HEK293 (cell line): Measurements from ENCODE around the gene MSMP.

ENCODE experiments used
- CTCF ChIA-PET: fragments of 350-600 bp; formaldehyde crosslinking; extraction: SDS; loops from one replicate; lab custom pipeline; 2021; ENCODE audit warnings: antibody characterized with exemption; lab: Yijun Ruan, JAX
- POLR2A ChIA-PET: fragments of 300-600 bp; formaldehyde crosslinking; extraction: SDS; loops from one replicate; lab custom pipeline; 2020; ENCODE audit warnings: antibody characterized with exemption, inconsistent platforms; lab: Yijun Ruan, JAX
- H3K27ac ChIP-seq: fragments of 200-500 bp; sonication (Bioruptor generic); 2 replicates; pipeline ENCODE4 v1.5.1; 2014; ENCODE audit warnings: low read depth, low read length, control low read depth, inconsistent platforms; ENCODE audit errors: extremely low read depth
- H3K36me3 ChIP-seq, 2 experiments: fragments of 200-500 bp in 1 of 2; sonication (Bioruptor generic) in 1 of 2; 1 replicate in 1 of 2; 2 replicates in 1 of 2; pipeline ENCODE4 v1.5.1; 2014 to 2017; ENCODE audit warnings: inconsistent platforms in 2 of 2, low read length in 2 of 2; ENCODE audit not compliant: control insufficient read depth in 2 of 2, insufficient read depth in 1 of 2
- H3K4me1 ChIP-seq: fragments of 200-500 bp; sonication (Bioruptor generic); 2 replicates; pipeline ENCODE4 v1.5.1; 2014; ENCODE audit warnings: mild to moderate bottlenecking, low read length, inconsistent platforms; ENCODE audit not compliant: control insufficient read depth, insufficient read depth
- H3K4me3 ChIP-seq: 2 replicates; pipeline ENCODE4 v1.5.1; 2011; ENCODE audit warnings: low read depth, mild to moderate bottlenecking, control low read depth, low read length, moderate library complexity
- H3K9me3 ChIP-seq: fragments of 200-500 bp; sonication (Bioruptor generic); 2 replicates; pipeline ENCODE4 v1.5.1; 2014; ENCODE audit warnings: low read depth, low read length, inconsistent platforms; ENCODE audit not compliant: control insufficient read depth, insufficient read depth
- BCL11A ChIP-seq: fragments of 450-650 bp; formaldehyde crosslinking; IDR thresholded peaks from 2 replicates; pipeline ENCODE4 v1.5.1; 2016; ENCODE audit warnings: low read depth, missing biosample characterization, missing genetic modification characterization
- BCL11B ChIP-seq: fragments of 450-650 bp; formaldehyde crosslinking; IDR thresholded peaks from 2 replicates; pipeline ENCODE4 v1.5.1; 2016; ENCODE audit warnings: low read depth, missing biosample characterization, missing genetic modification characterization
- EGR2 ChIP-seq: fragments of 450-650 bp; formaldehyde crosslinking; IDR thresholded peaks from 2 replicates; pipeline ENCODE4 v1.5.1; 2016; ENCODE audit warnings: low read depth, missing biosample characterization, missing genetic modification characterization
- FEZF1 ChIP-seq: fragments of 450-650 bp; formaldehyde crosslinking; IDR thresholded peaks from 2 replicates; pipeline ENCODE4 v1.5.1; 2016; ENCODE audit warnings: missing biosample characterization, missing genetic modification characterization
- KLF7 ChIP-seq: fragments of 450-650 bp; formaldehyde crosslinking; IDR thresholded peaks from 2 replicates; pipeline ENCODE4 v1.5.1; 2016; ENCODE audit warnings: missing biosample characterization, missing genetic modification characterization, borderline replicate concordance
- MYNN ChIP-seq: fragments of 450-650 bp; formaldehyde crosslinking; IDR thresholded peaks from 2 replicates; pipeline ENCODE4 v1.5.1; 2016; ENCODE audit warnings: missing biosample characterization, missing genetic modification characterization, borderline replicate concordance
- ZBTB17 ChIP-seq: fragments of 450-650 bp; formaldehyde crosslinking; IDR thresholded peaks from 2 replicates; pipeline ENCODE4 v1.5.1; 2016; ENCODE audit warnings: missing biosample characterization, missing genetic modification characterization
- ZFHX2 ChIP-seq: fragments of 450-650 bp; formaldehyde crosslinking; conservative IDR thresholded peaks from 2 replicates; pipeline ENCODE4 v1.5.1; 2016; ENCODE audit warnings: missing biosample characterization, missing genetic modification characterization
- ZNF155 ChIP-seq: fragments of 450-650 bp; formaldehyde crosslinking; IDR thresholded peaks from 2 replicates; pipeline ENCODE4 v1.5.1; 2016; ENCODE audit warnings: missing biosample characterization, missing genetic modification characterization
- ZNF16 ChIP-seq: fragments of 450-650 bp; formaldehyde crosslinking; IDR thresholded peaks from 2 replicates; pipeline ENCODE4 v1.5.1; 2016; ENCODE audit warnings: low read depth, missing biosample characterization, missing genetic modification characterization
- ZNF266 ChIP-seq: fragments of 450-650 bp; formaldehyde crosslinking; IDR thresholded peaks from 2 replicates; pipeline ENCODE4 v1.5.1; 2016; ENCODE audit warnings: missing biosample characterization, missing genetic modification characterization, low read depth
- ZNF423 ChIP-seq: fragments of 450-650 bp; formaldehyde crosslinking; IDR thresholded peaks from 2 replicates; pipeline ENCODE4 v1.5.1; 2016; ENCODE audit warnings: missing biosample characterization, missing genetic modification characterization
- ZNF433 ChIP-seq: fragments of 450-650 bp; formaldehyde crosslinking; IDR thresholded peaks from 2 replicates; pipeline ENCODE4 v1.5.1; 2016; ENCODE audit warnings: missing biosample characterization, missing genetic modification characterization, low read depth
- ZNF501 ChIP-seq: fragments of 450-650 bp; formaldehyde crosslinking; IDR thresholded peaks from 2 replicates; pipeline ENCODE4 v1.5.1; 2016; ENCODE audit warnings: missing biosample characterization, missing genetic modification characterization
- ZNF510 ChIP-seq: fragments of 450-650 bp; formaldehyde crosslinking; IDR thresholded peaks from 2 replicates; pipeline ENCODE4 v1.5.1; 2018; ENCODE audit warnings: mild to moderate bottlenecking, missing genetic modification characterization, missing biosample characterization; ENCODE audit not compliant: insufficient replicate concordance
- ZNF529 ChIP-seq: fragments of 450-650 bp; formaldehyde crosslinking; IDR thresholded peaks from 2 replicates; pipeline ENCODE4 v1.5.1; 2017; ENCODE audit warnings: missing genetic modification characterization, missing biosample characterization; ENCODE audit not compliant: insufficient replicate concordance
- ZNF549 ChIP-seq: fragments of 450-650 bp; IDR thresholded peaks from 2 replicates; pipeline ENCODE4 v1.5.1; 2018; ENCODE audit warnings: missing biosample characterization, missing genetic modification characterization, mild to moderate bottlenecking, inconsistent platforms, moderate library complexity
- ZNF580 ChIP-seq: fragments of 450-650 bp; formaldehyde crosslinking; IDR thresholded peaks from 2 replicates; pipeline ENCODE4 v1.5.1; 2016; ENCODE audit warnings: missing biosample characterization, missing genetic modification characterization
- TF ChIP-seq, protein P1 (sequence below): fragments of 450-650 bp; IDR thresholded peaks from 2 replicates; pipeline ENCODE4 v1.5.1; 2018; ENCODE audit warnings: missing biosample characterization, missing genetic modification characterization
- TF ChIP-seq, protein P2 (sequence below): fragments of 450-650 bp; formaldehyde crosslinking; IDR thresholded peaks from 2 replicates; pipeline ENCODE4 v1.5.1; 2016; ENCODE audit warnings: missing biosample characterization, missing genetic modification characterization
- TF ChIP-seq, protein P3 (sequence below): fragments of 450-650 bp; formaldehyde crosslinking; IDR thresholded peaks from 2 replicates; pipeline ENCODE4 v1.5.1; 2016; ENCODE audit warnings: missing biosample characterization, missing genetic modification characterization

The MSMP gene

GRCh38 chr9:35767458-35767857 is 13.4 kb upstream of the MSMP start:
- ChIA-PET CTCF (no interaction called here), POLR2A (interaction anchor here (0.7 kb wide), 1 partner anchor 44 kb away, joined by 6 read pairs; the partner anchor contains the start of gene SPAG8)
- Histone ChIP-seq H3K4me1 (peaks cover 15% of the 10 kb centered on the region), H3K36me3 (no peaks in the 10 kb centered on the region), H3K27ac (no peak overlapping the region), H3K4me3 (no peak overlapping the region), H3K9me3 (no peaks in the 10 kb centered on the region)
- TF ChIP-seq, protein P1, sequence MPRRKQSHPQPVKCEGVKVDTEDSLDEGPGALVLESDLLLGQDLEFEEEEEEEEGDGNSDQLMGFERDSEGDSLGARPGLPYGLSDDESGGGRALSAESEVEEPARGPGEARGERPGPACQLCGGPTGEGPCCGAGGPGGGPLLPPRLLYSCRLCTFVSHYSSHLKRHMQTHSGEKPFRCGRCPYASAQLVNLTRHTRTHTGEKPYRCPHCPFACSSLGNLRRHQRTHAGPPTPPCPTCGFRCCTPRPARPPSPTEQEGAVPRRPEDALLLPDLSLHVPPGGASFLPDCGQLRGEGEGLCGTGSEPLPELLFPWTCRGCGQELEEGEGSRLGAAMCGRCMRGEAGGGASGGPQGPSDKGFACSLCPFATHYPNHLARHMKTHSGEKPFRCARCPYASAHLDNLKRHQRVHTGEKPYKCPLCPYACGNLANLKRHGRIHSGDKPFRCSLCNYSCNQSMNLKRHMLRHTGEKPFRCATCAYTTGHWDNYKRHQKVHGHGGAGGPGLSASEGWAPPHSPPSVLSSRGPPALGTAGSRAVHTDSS (tag by site-specific recombination): no peak
- no peak for TF ChIP-seq ZNF16
- no peak for TF ChIP-seq ZNF510 (tag by site-specific recombination)
- no peak for TF ChIP-seq ZNF580
- no peak for TF ChIP-seq MYNN (tag by site-specific recombination)
- no peak for TF ChIP-seq ZNF423 (tag by site-specific recombination)

DNA sequence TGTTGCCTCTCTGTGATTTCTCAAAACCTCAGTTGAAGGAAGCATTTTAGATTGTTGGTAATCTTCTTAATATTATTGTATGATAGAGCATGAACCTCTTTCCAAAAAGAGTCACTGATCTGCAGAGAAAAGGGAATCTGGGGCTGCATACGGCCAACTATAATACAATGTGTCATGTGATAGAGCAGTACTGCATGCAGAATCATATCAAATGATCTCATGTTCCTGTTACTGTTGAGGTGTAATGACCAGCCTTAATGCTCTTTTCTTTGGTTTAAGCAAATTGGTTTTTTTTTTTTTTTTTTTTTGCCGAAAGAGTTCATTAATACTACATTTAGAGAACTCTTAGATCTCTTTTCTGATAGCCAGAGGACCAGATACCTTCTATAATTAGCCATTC is 12.9 kb upstream of the MSMP start:
- ChIA-PET CTCF (no interaction called here), POLR2A (interaction anchor here (0.7 kb wide), 1 partner anchor 45 kb away, joined by 6 read pairs; the partner anchor contains the start of gene SPAG8)
- TF ChIP-seq BCL11A (tag by site-specific recombination): no peak
- TF ChIP-seq FEZF1: peak; percentile 70
- 0 out of 2 replicates have a peak, but pooled peaks have one; percentile 16 for TF ChIP-seq ZBTB17 (tag by site-specific recombination)
- TF ChIP-seq EGR2 (tag by site-specific recombination): no peak
- no peak for TF ChIP-seq ZFHX2 (tag by site-specific recombination)
- TF ChIP-seq KLF7: no peak
- TF ChIP-seq BCL11B (tag by site-specific recombination): no peak
- no peak for TF ChIP-seq ZNF549 (tag by site-specific recombination)

DNA sequence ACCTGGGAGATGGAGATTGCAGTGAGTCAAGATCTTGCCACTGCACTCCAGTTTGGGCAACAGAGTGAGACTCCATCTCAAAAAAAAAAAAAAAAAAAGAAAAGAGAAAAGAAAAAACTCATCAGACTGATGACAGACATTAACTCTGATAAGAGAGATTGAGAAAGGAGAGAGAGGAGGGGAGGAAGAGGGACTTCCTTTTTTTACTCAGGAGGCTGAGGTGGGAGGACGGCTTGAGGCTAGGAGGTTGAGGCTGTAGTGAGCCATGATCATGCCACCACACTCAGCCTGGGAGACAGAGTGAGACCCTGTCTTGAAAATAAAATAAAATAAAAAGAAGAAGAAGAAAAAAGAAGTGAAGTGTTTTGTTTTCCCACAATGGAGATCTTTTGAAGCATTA is 9.7 kb upstream of the MSMP start:
- TF ChIP-seq ZNF433 (tag by site-specific recombination) (no peak), ZNF266 (tag by site-specific recombination) (no peak), ZNF155 (tag by site-specific recombination) (no peak), ZNF529 (tag by site-specific recombination) (no peak), ZNF580 (no peak), ZNF501 (tag by site-specific recombination) (no peak)
- TF ChIP-seq, protein P2, sequence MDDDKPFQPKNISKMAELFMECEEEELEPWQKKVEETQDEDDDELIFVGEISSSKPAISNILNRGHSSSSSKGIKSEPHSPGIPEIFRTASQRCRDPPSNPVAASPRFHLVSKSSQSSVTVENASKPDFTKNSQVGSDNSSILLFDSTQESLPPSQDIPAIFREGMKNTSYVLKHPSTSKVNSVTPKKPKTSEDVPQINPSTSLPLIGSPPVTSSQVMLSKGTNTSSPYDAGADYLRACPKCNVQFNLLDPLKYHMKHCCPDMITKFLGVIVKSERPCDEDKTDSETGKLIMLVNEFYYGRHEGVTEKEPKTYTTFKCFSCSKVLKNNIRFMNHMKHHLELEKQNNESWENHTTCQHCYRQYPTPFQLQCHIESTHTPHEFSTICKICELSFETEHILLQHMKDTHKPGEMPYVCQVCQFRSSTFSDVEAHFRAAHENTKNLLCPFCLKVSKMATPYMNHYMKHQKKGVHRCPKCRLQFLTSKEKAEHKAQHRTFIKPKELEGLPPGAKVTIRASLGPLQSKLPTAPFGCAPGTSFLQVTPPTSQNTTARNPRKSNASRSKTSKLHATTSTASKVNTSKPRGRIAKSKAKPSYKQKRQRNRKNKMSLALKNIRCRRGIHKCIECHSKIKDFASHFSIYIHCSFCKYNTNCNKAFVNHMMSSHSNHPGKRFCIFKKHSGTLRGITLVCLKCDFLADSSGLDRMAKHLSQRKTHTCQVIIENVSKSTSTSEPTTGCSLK (tag by site-specific recombination): no peak
- TF ChIP-seq, protein P3, sequence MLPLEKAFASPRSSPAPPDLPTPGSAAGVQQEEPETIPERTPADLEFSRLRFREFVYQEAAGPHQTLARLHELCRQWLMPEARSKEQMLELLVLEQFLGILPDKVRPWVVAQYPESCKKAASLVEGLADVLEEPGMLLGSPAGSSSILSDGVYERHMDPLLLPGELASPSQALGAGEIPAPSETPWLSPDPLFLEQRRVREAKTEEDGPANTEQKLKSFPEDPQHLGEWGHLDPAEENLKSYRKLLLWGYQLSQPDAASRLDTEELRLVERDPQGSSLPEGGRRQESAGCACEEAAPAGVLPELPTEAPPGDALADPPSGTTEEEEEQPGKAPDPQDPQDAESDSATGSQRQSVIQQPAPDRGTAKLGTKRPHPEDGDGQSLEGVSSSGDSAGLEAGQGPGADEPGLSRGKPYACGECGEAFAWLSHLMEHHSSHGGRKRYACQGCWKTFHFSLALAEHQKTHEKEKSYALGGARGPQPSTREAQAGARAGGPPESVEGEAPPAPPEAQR (tag by site-specific recombination): no peak
- TF ChIP-seq, all 188 proteins: peak for 0
- ChIA-PET POLR2A (no interaction called here), CTCF (interaction anchor here (1.3 kb wide), 1 partner anchor 26 kb away, joined by 6 read pairs; no protein-coding TSS in a partner anchor)
- Histone ChIP-seq H3K36me3 (peaks cover 0 to 5% of the 10 kb centered on the region in 2 experiments; a peak in 1 of 3 replicates), H3K4me1 (peaks cover 9% of the 10 kb centered on the region), H3K27ac (no peak overlapping the region), H3K4me3 (no peak overlapping the region), H3K9me3 (no peaks in the 10 kb centered on the region)

More for the DNA sequence above, 12.9 kb upstream of the MSMP start:
- no peak overlapping the region for H3K4me3 ChIP-seq
- H3K27ac ChIP-seq: no peak overlapping the region
- H3K36me3 ChIP-seq: no peaks in the 10 kb centered on the region
- H3K9me3 ChIP-seq: no peaks in the 10 kb centered on the region
- peaks cover 18% of the 10 kb centered on the region for H3K4me1 ChIP-seq
